Left renal pelvis (tissue), 4 donors: ENCODE data around the gene APCDD1. TPM values are rescaled to one million over a fixed set of nuclear protein-coding genes. Genes with fewer than 3 reads are reported as not detected.
"Not testable (repeated sequence)": the region's sequence is repeated elsewhere in the genome, so short reads cannot be mapped to it uniquely, and the experiment has no call there.

ENCODE experiments used
- DNase-seq, 4 donors: peaks; one replicate each; pipeline ENCODE4 v3.0.0-alpha.2; 2013; ENCODE audit warnings: low read depth in 4 of 4, low spot score in 3 of 4
- polyA plus RNA-seq, 4 donors: library from polyadenylated mRNA; unstranded; fragments of 120-200 nt; gene quantifications; one replicate each; pipeline ENCODE4 v1.2.1, GENCODE V29; 2013; ENCODE audit not compliant: insufficient read length in 4 of 4

Gene APCDD1
- polyA plus RNA-seq, 4 donors = 93.6 to 148 (median 104) TPM

DNA sequence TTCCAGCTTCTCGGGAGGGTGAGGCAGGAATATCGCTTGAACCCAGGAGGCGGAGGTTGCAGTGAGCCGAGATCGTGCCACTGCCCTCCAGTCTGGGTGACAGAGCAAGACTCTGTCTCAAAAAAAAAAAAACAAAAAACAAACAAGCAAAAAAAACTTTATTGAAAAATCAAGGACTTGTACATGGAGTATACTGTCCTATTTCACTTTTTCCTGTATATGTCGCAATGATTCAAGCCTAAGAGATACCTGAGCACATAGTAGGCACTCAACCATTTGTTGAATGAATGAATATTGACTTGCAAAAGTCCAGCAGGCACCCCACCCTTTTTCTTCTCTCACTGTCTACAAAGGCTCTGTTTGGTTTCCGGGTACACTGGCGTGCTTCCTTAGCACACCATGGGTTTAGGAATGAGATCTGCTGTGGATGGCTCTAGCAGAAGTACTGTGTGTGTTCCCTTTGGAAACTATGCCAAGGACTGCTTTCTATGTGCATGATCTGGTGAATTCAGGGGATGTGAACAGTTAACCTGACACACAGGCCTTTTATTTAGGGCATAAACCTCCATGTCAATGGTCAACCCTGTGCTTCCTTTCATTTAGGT, 6.1 kb downstream of the APCDD1 start:
- DNase-seq = no peak

DNA sequence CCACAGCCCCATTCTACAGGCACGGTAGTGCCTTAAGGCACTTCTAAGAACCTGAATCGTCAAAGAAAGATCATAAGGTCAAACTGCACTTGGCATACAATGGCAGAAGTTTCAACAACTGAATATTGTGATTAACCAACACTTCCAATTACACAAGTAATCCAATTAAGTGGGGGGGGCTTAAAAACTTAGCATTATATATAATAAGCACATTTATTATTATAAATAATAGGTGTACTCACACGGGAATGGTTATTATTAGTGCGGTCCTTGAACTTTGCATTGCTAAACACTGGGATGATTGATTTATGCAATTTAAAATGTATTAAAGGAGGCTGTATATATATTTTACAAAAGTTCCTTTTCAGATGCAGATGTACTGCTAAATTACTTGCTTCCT, 7.6 kb downstream of the APCDD1 start:
- no peak for DNase-seq

DNA sequence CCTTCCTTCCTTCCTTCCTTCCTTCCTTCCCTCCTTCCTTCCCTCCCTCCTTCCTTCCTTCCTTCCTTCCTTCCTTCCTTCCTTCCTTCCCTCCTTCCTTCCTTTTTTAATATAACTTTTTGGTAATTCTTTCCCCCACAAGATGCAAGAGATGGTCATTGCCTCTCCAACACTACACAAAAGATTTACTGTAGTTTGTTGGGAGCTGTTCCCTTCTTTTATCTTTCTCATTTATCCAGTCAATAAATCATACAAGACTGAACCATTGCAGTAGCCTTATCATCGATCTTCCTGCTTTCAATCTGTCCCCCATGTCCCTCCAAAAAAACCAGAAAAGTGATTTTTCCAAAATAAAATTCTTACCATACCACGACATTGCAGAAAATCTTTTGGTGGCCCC, 8.2 kb downstream of the APCDD1 start:
- no peak for DNase-seq

DNA sequence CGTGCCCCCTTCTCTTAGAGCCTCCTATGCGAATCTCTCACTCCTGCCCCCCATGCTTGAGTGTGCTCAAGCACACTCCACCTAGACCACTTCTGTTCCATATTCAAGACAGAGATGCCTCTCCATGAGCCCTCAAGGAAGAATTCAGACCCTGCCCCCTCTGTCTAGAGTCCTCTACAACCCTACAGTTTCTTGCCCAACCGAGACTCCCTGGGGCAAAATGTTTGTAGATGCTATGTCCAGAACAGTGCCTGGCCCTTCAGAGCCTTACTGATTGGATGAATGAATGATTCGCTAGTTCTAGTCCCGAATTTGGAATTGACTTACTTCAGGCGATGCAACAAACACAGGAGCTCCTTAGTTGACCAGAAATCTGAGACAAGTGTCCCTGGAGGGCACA, 8.7 kb downstream of the APCDD1 start:
- no peak for DNase-seq

DNA sequence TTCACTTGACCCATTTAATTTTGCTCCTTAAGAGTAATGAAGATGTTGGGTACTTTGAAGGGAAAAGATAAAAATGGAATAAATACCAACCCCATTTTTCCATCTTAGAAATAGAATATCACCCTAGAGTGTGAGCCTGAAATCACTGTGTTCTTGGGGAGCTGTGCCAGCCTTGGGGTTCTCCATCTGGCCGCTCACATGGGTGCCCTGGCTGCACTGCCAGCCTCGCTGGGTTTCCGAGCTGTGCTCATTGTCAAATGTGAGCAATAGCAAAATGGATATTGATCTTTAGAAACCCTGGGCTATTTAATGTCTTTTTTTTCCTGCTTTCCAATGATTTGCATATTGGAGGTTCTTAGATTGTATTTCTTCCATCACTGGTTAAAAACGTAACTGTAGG, 9.3 kb downstream of the APCDD1 start:
- DNase-seq = no peak

DNA sequence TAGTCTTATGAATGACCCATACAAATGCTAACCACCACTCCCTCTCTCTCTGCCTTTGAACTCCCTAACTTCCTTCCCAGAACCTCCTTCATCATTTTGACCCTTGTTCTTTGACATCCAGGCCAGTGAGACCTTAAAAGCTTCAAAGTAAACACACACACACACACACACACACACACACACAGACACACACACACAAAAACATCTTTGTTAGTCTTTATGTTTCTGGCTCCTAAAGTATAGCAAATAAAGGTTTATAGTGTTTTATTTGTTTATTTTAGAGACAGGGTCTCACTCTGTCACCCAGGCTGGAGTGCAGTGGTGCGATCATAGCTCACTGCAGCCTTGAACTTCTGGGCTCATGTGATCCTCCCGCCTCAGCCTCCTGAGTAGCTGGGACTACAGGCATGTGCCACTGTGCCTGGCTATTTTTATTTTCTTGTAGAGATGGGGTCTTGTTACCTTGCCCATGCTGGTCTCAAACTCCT, 9.8 kb downstream of the APCDD1 start:
- DNase-seq = not testable (repeated sequence)

DNA sequence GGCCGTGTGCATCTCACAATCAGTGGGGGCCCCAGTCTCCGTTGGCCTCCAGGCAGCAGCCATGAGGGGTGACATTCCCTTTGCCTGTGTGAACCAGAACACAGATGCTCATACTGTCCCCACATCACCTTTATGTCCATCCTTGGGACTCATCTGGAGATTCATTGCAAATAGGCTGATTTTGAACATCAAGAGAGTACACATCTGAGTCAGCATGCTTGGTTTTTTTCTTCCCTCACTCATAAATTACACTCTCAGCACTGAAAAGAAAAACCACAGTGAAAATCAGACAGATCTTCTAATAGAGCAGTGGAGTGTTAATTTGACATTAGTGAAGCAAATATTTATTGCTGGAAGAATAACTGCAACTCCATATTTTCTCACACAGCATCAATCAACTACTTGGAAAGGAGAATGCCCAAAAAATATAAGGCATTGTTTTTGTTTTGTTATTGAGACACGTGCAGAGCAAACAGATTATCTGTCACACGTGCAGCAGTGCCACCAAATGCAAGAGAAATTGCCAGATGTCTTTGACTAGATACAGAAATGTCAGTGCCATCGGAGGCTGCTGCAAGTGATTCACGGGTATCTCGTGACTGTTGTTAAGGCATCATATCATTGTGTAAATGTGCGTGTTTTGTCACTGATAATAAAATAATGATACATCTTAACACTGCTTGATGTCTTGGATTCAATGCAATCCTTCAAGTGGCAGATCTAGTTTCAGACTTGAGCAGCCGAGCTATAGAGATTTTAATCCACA, 10.9 kb downstream of the APCDD1 start:
- DNase-seq = no peak

DNA sequence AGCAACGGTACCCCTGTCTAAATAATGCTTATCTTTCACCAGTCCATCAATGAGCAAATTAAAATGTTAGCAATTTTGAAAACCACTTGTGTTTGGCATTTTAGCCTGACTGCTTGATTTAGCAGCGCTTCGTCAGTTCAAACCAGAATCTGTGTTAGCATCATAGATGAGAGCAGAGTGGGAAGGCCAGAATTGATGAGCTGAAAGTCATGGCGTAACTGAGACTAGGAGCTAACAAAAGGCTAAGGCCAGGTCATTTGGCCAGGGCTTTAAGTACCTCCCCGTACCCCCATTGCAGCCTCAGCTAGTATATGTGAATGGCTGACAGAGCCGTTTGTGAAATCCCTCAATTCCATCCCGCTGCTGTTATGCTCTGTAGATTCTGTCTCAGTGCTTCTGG, 16.0 kb downstream of the APCDD1 start:
- no peak for DNase-seq

DNA sequence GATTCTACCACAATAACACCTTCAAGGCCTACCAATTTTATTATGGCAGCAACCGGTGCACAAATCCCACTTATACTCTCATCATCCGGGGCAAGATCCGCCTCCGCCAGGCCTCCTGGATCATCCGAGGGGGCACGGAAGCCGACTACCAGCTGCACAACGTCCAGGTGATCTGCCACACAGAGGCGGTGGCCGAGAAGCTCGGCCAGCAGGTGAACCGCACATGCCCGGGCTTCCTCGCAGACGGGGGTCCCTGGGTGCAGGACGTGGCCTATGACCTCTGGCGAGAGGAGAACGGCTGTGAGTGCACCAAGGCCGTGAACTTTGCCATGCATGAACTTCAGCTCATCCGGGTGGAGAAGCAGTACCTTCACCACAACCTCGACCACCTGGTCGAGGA, 17.1 kb downstream of the APCDD1 start:
- no peak for DNase-seq

DNA sequence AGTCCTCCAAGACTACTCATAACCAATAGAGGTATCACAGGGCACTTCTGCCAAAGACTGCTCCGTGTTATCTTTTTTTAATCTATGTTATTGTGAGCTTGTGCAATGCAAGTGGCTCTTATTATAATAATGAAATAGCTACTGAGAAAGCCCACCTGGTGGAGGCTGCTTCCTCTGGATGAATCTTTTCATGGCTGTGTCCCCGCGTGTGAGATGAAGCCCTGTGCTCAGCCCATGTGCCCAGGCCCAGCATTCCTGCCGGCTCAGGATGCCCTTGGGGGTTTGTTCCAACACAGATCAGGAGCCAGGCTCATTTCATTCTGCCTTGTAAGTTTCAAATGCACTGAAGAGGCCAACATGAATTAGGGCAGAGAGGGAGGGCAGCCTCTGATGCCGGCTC, 18.7 kb downstream of the APCDD1 start:
- DNase-seq = no peak

DNA sequence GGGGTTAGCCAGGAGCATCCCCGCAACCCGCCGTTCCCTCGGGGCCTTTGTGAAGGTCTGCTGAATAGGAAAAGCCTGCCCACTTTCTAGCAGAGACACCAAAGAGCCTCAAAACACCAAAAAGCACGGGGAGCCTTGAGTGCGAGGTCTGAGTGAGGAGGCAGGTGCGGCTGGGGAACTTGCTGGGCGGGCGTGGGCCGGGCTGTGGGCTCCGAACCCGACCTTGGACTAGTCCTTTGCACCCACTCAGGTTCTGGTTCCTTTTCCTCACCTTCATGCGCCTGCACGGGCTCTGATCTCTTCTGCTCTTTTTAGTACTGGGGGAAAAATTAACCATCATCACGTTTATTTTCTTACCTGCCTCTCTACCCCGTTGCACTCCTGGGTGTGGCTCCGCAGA, 19.9 kb downstream of the APCDD1 start:
- no peak for DNase-seq

DNA sequence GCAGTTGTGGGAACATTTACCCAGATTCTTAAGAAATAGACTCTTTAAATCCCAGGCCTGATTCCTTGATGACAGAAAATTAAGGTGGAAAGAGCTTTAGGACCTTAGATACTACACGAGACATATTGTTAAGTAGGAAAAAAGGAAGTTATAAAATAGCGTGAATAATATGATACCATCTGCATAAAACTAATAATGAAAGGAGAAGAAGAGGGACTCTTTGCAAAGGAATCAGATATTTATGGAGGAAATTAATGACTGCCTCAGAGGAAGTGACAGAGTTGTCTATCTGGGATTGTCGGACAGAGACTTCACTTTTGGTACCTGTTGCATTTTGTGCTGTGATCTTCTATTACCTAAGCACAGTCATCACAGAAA, 20.8 kb downstream of the APCDD1 start:
- no peak for DNase-seq

DNA sequence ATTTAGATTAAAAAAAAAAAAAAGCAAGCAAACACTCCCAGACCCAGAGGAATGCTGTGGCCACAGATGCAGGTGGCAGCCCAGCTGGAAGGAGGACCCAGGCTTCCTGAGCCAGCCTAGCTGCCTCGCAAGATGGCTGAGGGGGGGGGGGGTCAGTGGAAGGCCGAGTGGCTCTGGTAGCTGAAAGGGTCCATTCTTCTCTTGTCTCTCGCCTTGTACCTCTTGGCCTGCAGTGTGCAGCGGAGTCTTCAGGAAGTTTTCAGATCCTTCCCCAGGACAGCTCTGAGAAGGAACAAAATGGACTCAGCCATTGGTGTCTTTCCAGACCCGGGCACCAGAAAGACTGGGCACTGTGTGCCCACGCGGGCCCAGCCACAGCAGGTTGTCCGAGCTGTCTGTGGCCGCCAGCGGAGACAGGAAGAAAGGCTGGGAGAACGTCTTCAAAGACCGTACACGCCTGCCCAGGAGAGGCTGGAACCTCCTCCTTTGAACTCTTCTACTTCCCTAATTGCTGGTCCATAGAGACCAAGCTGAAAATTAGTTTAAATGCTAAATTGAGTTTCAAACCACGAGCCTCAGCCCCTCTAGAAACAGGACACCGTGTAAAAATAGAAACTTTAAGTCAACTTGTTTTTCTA, 21.3 kb downstream of the APCDD1 start:
- no peak for DNase-seq

DNA sequence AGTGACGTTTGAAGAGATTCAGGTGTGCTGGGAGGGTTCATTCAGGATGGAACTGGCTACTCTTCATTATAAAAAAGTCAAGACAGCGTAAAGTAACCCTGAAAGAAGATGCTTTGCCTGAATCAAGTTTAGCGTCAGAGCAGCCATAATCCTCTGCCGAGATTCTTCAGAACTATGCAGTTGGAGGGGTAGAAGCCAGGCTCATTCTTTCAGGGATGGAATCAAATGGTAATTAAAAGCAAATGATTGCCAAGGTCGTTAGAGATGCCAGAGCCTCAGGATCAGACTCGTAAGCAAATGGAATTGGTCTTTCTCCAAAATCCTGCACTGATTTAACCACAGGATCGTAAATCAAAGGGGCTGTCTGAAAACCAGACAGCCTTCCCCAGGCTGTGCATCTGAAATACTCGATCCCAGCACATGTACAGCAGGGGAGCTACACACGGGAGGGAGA, 21.9 kb downstream of the APCDD1 start:
- no peak for DNase-seq

DNA sequence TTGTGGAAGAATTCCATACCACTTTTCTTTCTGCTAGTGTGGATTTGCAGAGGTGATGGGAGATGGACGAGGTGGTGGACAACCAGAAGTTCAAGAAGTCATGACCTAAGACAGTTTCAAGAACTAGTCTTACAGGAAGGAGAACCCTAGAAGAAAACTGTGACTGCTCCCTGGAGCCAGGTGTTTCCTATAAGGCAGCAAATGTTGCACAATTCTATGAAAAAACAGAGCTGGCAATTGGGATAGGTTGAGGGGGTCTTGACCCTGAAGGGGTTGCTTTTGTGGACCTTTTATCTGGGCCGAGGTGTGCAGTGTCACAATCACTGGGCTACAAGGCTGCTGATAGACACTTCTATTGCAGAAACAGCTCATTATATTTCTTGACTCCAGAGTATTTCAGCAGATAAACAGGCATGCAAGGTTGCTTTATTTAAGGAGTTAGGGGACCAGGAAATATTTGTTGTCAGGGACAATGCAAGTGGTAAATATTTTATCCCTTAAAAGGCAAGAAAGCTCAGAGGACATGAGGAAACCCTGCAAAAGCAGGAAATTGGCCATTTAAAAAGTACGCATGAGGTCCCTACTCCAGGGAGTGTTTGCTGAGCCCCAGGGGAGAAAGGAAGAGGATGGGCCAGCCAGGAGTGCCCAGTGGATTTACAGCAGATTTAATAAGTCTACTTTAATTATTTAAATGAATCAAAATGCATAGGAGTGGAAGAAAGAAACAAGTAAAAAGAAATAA, 22.9 kb downstream of the APCDD1 start:
- no peak for DNase-seq

DNA sequence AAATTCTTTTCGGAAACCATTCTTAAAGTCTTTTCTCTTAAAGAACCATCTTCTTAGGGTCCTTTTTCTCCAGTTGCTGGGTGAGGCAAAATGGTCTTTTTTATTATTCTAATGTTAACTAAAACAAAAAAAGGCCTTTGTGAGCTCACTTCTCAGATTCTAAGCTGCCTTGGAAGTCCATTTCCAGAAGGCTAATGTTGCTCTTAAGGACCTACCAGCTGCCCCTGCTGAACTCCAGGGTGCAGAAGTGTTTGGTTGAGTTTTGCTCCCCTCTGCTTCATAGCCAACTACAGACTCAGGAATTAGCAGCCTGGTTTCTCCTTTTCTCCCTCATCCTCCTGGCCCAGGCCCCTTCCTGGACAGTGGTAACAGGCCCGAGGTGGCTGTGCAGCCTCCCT, 23.4 kb downstream of the APCDD1 start:
- no peak for DNase-seq

DNA sequence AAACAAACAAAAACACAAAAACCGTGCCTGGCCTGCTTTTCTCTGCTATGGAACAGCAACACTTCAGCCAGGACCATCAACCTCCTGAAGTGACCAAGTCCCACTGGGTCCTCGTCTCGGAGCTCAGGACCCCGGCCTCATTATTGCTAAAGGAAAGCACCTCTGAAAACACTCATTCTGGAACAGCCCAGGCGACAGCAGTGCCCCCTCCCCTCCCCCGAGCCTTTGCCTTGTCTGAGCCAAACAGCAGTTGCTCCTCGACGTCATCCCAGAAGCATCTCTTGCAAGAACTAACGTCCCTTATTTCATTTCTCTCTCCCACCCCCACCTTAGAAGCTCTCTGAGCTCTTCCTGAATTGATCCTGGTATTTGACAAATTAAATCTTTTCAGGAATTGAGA, 27.4 kb downstream of the APCDD1 start:
- no peak for DNase-seq

DNA sequence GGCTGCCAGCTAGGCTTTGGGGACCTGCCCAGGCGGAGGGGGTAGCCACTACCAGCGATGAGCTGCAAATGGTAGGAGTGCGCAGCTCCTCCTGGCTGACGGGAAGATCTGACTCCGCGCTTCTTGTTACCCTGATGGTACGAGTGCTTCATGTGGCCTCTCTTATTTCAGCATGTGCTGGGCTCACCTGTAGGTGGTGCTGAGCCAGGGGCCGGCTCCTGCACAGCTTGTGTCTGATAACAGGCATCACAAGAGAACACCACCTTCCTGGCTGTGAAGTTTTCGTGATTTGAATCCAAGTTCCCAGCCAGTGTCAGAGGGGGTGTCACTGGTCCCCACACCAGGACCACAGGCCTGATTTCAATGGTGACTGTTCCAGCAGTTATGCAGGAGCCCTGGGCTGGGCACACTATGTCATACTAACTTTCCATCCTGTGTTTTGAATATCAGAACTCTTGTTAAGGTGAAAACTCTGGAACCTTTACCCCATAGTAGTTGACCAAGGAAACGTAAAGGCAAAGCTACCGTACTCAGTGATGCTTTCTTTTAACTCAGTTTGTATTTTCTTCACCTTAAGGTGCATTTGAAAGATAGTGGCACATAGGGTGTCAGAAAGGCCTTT, 28.0 kb downstream of the APCDD1 start:
- DNase-seq = no peak

DNA sequence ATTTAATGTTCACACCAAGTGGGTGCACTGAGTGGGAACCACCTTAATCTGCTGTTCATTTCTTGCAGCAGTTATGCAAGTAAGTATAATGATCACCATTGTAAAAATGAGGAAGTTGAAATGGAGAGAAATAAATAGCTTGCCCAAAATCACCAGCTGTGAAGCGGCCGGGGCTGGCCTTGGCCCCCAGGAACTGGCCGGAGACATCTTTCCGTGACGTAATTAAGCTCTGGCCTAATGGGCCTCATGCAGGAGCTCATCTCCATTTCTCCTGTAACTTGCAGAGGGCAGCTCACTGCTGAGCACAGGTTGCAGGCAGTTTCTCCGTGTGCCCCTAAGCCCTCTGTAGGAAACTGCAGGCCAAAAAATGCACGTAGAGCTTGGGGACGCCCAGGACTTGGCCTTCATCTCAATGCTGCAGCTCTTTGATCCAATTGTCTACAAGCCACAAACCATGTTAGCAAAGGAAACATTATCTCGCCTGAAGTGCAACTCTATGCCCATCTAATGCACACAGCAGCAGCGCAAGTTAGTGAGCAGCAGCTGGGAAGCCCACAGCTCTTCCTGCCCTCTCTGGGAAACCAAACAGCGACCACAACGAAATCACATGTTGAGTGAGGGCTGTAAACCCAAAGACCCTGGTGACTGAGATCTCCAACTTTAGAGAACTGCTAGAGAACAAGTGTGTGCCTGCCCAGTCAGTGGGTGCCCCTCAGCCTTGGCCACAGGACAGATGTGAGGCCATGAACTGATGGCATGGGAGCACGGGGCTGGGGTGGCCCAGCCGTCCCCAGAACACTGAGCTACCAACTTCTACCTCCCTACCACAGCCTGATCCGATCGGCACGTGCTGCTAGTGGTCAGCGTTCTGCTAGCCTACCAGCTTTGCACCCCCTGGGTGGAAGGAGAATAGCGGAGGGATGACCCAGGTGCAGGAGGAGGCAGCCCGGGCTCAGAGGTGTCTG, 28.8 kb downstream of the APCDD1 start:
- no peak for DNase-seq

DNA sequence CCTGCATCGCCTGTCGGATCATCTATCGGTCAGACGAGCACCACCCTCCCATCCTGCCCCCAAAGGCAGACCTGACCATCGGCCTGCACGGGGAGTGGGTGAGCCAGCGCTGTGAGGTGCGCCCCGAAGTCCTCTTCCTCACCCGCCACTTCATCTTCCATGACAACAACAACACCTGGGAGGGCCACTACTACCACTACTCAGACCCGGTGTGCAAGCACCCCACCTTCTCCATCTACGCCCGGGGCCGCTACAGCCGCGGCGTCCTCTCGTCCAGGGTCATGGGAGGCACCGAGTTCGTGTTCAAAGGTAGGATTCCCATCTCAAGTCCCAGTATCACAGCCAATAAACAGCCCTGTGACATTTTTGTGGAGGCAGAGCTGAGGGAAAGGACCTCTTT, 31.0 kb downstream of the APCDD1 start:
- no peak for DNase-seq
